ENCODE measurements around the gene CPZ. TPM values are rescaled to one million over a fixed set of nuclear protein-coding genes. Genes with fewer than 3 reads are reported as not detected.

Gene CPZ
- total RNA-seq, 3 donors from 2014 or later = 0.63 to 2.6 (median 0.81) TPM

DNA sequence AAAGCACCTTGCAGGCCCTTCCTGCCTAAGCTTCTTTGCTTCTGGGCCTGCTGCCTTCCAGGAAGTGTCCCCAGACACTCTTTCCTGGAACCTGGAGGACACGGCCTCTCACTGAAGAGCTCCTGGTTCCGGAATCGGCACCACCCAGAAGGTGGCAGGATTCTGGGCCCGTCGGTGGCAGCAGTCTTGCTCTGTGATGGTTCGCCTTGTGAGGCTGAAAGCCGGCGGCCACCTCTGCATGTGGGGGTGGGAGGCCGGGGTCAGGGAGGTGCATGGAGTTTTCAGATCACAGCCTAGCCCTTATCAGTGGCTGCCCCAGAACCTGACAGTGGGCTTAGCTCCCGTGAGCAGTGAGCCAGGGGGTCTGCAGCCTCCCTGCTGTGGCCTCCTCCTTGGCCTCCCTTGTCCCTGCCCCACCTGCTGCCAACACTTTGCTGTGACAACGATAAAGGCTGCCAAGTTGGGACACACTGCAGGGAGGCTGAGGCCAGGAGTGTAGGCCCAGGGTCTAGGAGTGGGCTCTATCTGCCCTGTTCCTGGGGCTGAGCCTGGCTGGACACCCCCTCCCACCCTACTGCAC is 43.1 kb upstream of the CPZ start:
- Histone ChIP-seq H3K4me1 (ENCODE audit: low read depth) (no peaks in the 10 kb centered on the region), H3K9me3 (no peaks in the 10 kb centered on the region), H3K4me3 (no peak overlapping the region), H3K36me3 (ENCODE audit: low read depth) (no peaks in the 10 kb centered on the region)
- no peak for DNase-seq
- TF ChIP-seq, protein P1, sequence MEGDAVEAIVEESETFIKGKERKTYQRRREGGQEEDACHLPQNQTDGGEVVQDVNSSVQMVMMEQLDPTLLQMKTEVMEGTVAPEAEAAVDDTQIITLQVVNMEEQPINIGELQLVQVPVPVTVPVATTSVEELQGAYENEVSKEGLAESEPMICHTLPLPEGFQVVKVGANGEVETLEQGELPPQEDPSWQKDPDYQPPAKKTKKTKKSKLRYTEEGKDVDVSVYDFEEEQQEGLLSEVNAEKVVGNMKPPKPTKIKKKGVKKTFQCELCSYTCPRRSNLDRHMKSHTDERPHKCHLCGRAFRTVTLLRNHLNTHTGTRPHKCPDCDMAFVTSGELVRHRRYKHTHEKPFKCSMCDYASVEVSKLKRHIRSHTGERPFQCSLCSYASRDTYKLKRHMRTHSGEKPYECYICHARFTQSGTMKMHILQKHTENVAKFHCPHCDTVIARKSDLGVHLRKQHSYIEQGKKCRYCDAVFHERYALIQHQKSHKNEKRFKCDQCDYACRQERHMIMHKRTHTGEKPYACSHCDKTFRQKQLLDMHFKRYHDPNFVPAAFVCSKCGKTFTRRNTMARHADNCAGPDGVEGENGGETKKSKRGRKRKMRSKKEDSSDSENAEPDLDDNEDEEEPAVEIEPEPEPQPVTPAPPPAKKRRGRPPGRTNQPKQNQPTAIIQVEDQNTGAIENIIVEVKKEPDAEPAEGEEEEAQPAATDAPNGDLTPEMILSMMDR (IDR thresholded peaks at IDR 0.05) = no peak
- no peak for ATAC-seq
- intact Hi-C loops (cut with DNase I, micrococcal nuclease) = no loop called here

DNA sequence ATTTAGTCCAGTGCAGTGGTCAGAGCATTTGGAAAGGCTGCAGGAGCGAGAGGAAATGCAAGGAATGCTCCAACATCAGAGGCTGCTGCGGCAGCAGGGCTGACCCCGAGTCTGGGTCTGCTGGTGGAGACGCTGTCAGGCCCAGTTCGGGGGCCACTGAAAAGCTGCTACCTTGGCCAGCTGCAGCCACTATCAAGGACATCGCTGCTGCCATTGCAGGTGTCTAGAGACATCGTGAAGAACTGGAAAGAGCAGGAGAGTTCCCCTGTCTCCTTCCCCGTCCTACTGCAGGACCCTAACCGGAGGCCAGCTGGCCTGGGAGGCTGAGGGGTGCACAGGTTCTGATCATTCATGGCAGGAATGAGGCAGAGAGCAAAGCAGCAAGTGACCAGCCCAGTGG is 41.9 kb upstream of the CPZ start:
- Histone ChIP-seq H3K4me3 (no peak overlapping the region), H3K4me1 (ENCODE audit: low read depth) (no peaks in the 10 kb centered on the region), H3K36me3 (ENCODE audit: low read depth) (no peaks in the 10 kb centered on the region), H3K9me3 (no peaks in the 10 kb centered on the region)
- TF ChIP-seq, protein P1 (IDR thresholded peaks at IDR 0.05) = no peak
- intact Hi-C loops (cut with DNase I, micrococcal nuclease) = no loop called here
- no peak for DNase-seq
- no peak for ATAC-seq

DNA sequence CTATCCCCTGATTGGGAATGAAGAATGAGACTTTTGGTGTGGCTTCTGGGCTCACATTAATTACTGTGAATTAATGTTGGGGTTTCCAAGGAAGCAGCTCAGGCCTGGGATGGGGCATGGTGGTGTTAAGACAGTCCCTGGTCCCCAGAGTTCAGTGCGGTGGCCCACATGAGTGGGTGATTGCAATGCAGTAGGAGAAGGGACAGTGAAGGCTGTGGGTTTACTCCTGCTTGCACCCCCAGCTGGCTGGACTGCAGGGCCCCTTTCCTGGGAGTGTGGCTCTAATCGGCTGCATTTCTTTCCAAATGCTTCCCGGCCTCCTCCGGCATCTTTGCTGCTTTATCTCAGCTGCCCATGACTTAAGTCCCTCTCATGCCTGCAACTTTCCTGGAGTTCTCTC is 40.5 kb upstream of the CPZ start:
- no peaks in the 10 kb centered on the region for H3K9me3 ChIP-seq
- H3K36me3 ChIP-seq (ENCODE audit: low read depth) = no peaks in the 10 kb centered on the region
- intact Hi-C loops (cut with DNase I, micrococcal nuclease) = no loop called here
- no peak overlapping the region for H3K4me3 ChIP-seq
- no peaks in the 10 kb centered on the region for H3K4me1 ChIP-seq (ENCODE audit: low read depth)
- ATAC-seq (no peak), DNase-seq (no peak)
- TF ChIP-seq, protein P1 (IDR thresholded peaks at IDR 0.05) = no peak

DNA sequence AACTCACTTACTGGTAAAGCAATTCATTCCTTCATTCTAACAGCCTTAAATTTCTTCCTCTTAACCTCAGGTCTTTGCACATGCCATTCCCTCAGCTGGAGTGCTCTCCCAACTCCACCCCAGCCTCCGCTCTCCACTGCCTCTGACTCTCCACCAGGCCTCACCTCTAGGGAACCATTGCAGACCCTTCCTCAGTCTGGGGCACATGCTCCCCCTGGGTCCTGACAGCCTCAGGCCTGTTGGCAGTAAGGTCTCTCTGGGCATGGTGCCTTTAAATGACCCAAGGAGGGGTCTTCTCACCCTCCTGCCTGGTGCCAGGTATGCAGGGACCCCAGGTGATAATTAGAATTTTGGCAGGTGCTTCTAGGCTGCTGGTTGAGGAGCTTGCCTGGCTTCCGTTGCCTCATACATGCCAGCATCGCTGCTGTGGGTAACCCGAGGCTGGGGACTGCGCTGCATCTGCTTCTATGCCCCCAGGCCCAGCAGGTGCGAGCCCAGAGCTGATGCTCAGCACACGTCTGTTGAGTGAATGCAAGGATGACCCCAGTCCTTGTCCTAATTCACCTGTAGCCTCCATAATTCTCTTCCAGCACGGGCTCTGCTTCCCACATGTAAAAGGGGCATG is 39.9 kb upstream of the CPZ start:
- no peak overlapping the region for H3K4me3 ChIP-seq
- no peak for ATAC-seq
- TF ChIP-seq, protein P1 (IDR thresholded peaks at IDR 0.05) = no peak
- no peaks in the 10 kb centered on the region for H3K4me1 ChIP-seq (ENCODE audit: low read depth)
- intact Hi-C loops (cut with DNase I, micrococcal nuclease) = no loop called here
- no peak for DNase-seq
- no peaks in the 10 kb centered on the region for H3K9me3 ChIP-seq
- no peaks in the 10 kb centered on the region for H3K36me3 ChIP-seq (ENCODE audit: low read depth)

DNA sequence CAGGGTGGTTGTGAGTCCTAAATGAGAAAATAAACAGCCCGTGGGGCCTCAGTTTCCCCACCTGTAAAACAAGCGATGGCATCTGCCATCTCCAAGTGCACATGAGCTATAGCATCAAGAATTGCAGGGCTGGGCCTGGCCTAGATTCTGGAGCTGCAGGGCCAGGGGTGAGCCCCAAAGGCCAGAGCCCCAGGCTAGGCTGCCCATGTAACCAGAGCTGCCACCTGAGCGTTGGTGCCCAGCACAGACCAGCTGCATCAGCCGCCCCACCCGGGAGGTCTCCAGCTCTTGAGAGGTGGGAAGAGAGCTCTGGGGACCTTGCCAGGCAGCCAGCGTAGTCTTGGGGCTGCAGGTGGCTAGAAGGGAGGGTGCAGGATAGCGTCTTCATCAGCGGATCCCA is 39.3 kb upstream of the CPZ start:
- no peaks in the 10 kb centered on the region for H3K36me3 ChIP-seq (ENCODE audit: low read depth)
- intact Hi-C loops (cut with DNase I, micrococcal nuclease) = no loop called here
- no peaks in the 10 kb centered on the region for H3K9me3 ChIP-seq
- DNase-seq (no peak), ATAC-seq (no peak)
- no peak overlapping the region for H3K4me3 ChIP-seq
- TF ChIP-seq, protein P1 (IDR thresholded peaks at IDR 0.05) = no peak
- no peaks in the 10 kb centered on the region for H3K4me1 ChIP-seq (ENCODE audit: low read depth)
